Erythroblast (primary cell): ENCODE data around the gene AP1G2.

Source experiments
- DNase-seq, 2 experiments: peaks; one replicate each; lab custom pipeline; 2025; lab: John Stamatoyannopoulos, UW
- GATA1 ChIP-seq: IDR thresholded peaks from 2 replicates; pipeline ENCODE4 v1.6.1; 2011; ENCODE audit warnings: low read depth, mild to moderate bottlenecking, control low read depth, low read length, moderate library complexity
- POLR2A ChIP-seq: IDR thresholded peaks from 2 replicates; pipeline ENCODE4 v1.6.1; 2011; ENCODE audit warnings: mild to moderate bottlenecking, low read length

The AP1G2 gene

GRCh38 chr14:23582906-23583760 lies 15.5 kb upstream of the AP1G2 start:
- no peak for DNase-seq
- TF ChIP-seq GATA1 (no peak), POLR2A (no peak)

- no peak for DNase-seq
- TF ChIP-seq POLR2A (no peak), GATA1 (no peak)
Observed at GRCh38 chr14:23580948-23581281, 13.3 kb upstream of the AP1G2 start.

DNA sequence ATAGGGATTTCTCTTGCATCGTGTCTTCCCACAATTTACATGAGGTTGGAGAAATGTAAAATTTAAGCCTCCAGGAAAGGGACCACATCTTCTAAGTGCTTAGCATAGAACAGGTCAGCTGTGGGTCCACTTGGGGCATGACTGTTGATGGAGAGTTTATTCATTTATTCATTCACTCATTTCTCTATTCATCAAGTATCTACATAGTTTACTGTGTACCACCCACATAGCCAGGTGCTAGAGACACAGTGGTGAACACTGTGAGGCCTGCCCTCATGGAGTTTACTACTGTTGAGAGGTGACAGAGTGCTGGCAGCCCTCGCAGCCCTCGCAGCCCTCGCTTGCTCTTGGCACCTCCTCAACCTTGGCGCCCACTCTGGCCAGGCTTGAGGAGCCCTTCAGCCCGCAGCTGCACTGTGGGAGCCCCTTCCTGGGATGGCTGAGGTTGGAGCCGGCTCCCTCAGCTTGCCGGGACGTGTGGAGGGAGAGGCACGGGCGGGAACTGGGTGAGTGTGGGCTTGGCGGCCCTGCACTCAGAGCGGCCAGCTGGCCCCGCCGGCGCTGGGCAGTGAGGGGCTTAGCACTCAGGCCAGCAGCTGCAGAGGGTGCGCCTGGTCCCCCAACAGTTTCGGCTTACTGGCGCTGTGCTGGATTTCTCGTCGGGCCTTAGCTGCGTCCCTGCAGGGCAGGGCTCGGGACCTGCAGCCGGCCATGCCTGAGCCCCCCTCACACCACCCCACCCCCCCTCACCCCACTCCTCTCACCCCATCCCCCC lies 12.7 kb upstream of the AP1G2 start:
- DNase-seq = no peak
- TF ChIP-seq POLR2A (no peak), GATA1 (no peak)

- no peak for TF ChIP-seq POLR2A
- no peak for TF ChIP-seq GATA1
Observed at GRCh38 chr14:23579739-23580138, 12.1 kb upstream of the AP1G2 start.

GRCh38 chr14:23579311-23579630 lies 11.7 kb upstream of the AP1G2 start:
- DNase-seq = no peak
- TF ChIP-seq POLR2A (no peak), GATA1 (no peak)

More at GRCh38 chr14:23579739-23580138, 12.1 kb upstream of the AP1G2 start:
- DNase-seq = no peak

DNA sequence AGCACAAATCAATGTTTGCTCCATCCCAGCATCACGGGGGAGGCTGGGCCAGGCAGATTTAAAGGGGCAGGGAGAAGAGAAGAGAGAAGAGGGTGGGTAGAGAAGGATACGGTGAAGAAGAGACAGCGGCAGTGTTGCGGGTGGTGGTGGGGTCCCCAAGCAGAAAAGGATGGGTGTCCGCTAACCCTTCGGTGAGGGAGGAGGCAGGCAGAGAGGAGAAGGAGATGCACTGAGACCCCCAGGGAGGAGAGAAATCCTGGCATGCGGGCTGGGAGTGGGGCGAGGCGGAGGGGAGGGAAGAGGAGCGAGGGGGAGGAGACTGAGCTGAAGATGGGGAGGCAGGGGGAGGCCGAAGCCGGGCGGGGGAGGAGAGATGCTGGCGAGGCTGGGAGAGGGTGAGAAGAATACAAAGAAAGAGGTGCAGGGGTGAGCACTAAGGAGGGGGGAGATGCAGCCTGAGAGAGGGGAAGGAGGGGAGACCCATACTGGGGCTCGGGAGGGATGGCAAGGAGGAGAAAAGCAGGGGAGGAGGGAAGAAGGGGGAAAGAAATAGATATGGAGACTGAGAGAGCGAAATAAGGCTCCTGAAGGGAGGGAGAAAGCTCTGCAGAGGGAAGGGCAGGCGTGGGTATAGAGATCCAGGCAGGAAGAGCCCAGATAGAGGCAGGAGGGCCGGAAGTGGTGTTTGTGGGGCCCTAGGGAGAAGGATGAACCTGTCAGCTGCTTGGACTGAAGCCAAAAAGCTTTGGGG lies 11.1 kb upstream of the AP1G2 start, which contains the start of gene JPH4:
JPH4 (minus strand) TSS at position 231 of the 751 bp plus-strand sequence. CDS start 1,337 bp downstream, outside the sequence.
- TF ChIP-seq POLR2A (no peak), GATA1 (no peak)
- DNase-seq = no peak

GRCh38 chr14:23577710-23578392 lies 10.3 kb upstream of the AP1G2 start:
- no peak for DNase-seq
- TF ChIP-seq POLR2A (no peak), GATA1 (no peak)

DNA sequence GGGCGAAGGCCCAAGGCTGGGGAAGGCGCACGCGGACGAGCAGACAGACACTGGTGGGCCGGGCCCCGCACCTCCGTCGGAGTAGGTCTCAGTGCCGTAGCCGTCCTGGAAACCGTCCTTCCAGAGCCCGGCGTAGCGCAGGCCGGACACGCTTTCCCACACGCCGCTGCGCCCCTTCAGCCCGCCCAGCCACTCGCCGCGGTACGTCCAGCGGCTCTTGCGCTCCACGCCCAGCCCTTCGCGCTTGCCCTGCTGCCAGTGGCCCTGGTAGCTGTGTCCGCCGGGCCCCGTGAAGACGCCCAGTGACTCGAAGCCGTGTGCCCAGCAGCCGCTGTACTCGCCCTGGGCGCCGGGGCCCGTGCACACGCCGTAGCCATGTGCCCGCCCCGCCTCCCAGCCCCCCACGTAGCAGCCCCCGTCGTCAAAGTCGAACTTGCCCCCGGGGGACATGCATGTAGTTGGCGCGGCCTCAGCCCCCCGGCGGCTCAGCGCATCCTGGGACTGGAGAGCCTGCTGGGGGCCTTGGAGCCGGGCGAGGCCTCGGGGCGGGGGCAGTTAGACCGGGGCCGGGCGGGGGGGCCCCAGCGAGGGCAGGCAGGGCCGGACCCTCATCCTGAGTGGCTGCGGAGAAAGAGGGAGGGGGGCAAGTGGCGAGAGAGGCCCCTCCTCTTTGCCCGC lies 9.6 kb upstream of the AP1G2 start:
- no peak for DNase-seq
- no peak for TF ChIP-seq POLR2A
- TF ChIP-seq GATA1 = no peak

DNA sequence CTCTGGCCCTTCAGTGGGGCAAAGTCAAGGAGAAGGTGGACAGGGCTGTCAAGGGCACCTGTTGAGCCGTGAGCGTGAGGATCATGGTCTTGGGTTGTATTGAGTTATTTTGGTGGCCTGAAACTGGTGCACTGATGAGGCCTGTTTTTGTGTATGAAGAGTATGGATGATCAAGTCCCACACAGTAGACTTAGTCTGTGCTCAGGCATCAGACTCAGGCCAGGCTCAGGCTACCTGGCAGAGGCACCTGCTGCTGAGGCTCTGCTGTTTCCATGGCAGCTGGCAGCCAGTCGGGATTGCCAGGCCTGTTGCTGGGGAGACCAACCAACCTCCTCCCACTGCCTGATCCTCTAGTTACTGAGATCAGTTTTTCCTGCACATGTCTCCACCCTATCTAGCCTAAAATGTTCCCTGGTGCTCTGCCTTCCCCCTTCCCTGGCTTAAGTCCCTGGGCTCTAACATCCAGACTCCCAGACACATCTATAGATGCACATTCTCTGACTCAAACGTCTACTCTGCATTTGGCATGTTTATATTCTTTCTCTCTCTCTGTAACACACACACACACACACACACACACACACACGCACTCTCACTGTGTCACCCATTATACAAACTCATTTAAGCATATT lies 5.9 kb upstream of the AP1G2 start:
- TF ChIP-seq GATA1 (no peak), POLR2A (no peak)
- no peak for DNase-seq

- TF ChIP-seq GATA1 (no peak), POLR2A (no peak)
Observed at GRCh38 chr14:23572836-23573235, 5.2 kb upstream of the AP1G2 start.

DNA sequence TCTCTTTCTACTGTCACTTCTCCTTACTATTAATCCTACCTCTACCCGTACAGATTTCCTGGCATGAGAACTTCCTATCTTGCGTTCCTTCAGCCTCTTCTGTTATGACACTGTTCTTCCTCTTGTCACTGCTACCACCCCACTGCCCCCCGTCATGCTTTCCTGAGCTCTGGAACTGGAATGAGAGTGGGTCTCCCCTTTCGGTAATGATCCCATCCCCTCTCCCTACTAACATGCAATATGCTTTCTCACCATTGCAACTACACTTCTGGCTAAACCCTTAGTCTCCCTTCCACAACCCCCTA lies 4.9 kb upstream of the AP1G2 start:
- no peak for DNase-seq
- no peak for TF ChIP-seq POLR2A
- no peak for TF ChIP-seq GATA1

More at GRCh38 chr14:23572836-23573235, 5.2 kb upstream of the AP1G2 start:
- peak in 1 of 2 experiments; percentile 17 for DNase-seq

DNA sequence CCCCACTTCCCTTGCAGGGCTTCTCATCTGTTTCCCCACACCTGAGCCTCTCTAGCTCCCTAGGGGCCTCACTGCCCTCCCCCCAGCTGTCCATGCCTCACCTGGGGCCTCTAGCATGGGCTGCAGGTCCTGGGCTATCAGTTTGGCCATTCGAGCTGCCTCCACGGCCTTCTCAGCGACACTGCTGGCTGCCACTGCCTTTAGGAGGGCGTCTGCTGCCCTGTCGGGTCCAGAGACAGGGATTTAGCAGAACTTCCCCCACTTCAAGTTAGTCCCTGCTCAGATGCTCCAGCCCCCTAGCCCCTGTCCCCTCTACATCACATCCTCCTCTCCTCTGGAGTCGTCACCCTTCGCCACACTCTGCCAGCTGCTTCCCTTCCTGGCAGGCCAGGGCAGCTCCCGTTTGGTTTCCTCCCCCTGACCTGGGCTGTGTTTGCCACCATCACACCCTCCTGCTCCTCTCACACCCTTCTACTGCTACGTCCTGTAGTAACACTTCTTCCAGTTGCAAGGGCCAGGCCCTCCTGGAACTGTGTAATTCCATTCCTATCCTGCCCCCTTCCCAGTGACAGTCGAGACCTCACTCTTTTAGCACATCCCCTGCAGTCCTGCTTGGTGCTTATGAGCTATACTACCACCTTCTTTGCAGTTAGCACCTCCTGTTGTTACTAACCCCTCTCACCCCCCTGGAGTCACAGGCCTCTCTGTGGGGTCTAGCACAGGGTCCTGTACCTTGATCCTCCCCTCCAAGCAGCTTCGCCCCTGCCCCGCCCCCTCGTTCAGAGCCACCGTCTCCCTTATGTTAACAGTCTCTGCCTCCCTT lies 4.3 kb upstream of the AP1G2 start:
- TF ChIP-seq GATA1 (no peak), POLR2A (no peak)
- DNase-seq = no peak
